Stomach (tissue), 4 donors: ENCODE data around the gene LAMB4.

Experiments
- EP300 ChIP-seq: sonication (generic); formaldehyde crosslinking; IDR thresholded peaks from one replicate; pipeline ENCODE4 v1.6.1; 2017; ENCODE audit warnings: antibody characterized with exemption
- POLR2A ChIP-seq, 4 donors: fragments of 450-650 bp; IDR thresholded peaks; one replicate each; pipeline ENCODE4 v1.6.1; 2016; ENCODE audit warnings: antibody characterized with exemption in 4 of 4, control low read depth in 2 of 4, mild to moderate bottlenecking in 1 of 4, moderate library complexity in 1 of 4
- POLR2AphosphoS5 ChIP-seq, 3 donors: sonication (generic); formaldehyde crosslinking; IDR thresholded peaks; one replicate each; pipeline ENCODE4 v1.6.1; 2016; ENCODE audit warnings: antibody characterized with exemption in 3 of 3
- TF ChIP-seq, protein P1 (sequence below), 7 experiments: fragments of 450-650 bp in 4 of 7; fragments of 200-600 bp in 3 of 7; sonication (generic) in 3 of 7; IDR thresholded peaks; one replicate each; pipeline ENCODE4 v1.5.1; 2016 to 2019; ENCODE audit warnings: antibody characterized with exemption in 7 of 7, control low read depth in 2 of 7, mild to moderate bottlenecking in 1 of 7

DNA sequence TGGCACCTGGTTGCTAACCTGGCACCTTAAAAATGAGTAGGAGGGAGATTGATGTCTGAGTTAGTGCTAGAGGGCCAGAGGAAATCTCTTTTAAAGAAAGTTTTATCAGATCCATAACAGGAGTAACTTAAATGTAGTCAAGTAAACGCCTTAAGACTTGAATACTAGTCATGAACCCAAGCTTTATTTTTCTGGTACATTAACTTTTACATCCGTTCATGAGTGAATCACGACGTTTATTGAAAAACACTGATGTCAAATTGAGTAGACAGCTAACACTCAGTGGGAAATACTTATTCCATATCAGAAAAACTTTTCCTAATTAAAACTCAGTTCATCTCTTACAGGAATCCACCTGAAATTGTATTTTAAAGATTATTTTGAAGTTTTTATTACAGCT, 120.3 kb downstream of the LAMB4 start:
- TF ChIP-seq, protein P1, sequence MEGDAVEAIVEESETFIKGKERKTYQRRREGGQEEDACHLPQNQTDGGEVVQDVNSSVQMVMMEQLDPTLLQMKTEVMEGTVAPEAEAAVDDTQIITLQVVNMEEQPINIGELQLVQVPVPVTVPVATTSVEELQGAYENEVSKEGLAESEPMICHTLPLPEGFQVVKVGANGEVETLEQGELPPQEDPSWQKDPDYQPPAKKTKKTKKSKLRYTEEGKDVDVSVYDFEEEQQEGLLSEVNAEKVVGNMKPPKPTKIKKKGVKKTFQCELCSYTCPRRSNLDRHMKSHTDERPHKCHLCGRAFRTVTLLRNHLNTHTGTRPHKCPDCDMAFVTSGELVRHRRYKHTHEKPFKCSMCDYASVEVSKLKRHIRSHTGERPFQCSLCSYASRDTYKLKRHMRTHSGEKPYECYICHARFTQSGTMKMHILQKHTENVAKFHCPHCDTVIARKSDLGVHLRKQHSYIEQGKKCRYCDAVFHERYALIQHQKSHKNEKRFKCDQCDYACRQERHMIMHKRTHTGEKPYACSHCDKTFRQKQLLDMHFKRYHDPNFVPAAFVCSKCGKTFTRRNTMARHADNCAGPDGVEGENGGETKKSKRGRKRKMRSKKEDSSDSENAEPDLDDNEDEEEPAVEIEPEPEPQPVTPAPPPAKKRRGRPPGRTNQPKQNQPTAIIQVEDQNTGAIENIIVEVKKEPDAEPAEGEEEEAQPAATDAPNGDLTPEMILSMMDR (IDR thresholded peaks at IDR 0.05) = no peak
- TF ChIP-seq POLR2A (IDR thresholded peaks at IDR 0.05) = no peak
- no peak for TF ChIP-seq POLR2AphosphoS5 (IDR thresholded peaks at IDR 0.05)
- TF ChIP-seq EP300 = no peak
